ENCODE data around the gene USP9X.
"Not testable (repeated sequence)": the region's sequence is repeated elsewhere in the genome, so short reads cannot be mapped to it uniquely, and the experiment has no call there.

Gene USP9X

DNA sequence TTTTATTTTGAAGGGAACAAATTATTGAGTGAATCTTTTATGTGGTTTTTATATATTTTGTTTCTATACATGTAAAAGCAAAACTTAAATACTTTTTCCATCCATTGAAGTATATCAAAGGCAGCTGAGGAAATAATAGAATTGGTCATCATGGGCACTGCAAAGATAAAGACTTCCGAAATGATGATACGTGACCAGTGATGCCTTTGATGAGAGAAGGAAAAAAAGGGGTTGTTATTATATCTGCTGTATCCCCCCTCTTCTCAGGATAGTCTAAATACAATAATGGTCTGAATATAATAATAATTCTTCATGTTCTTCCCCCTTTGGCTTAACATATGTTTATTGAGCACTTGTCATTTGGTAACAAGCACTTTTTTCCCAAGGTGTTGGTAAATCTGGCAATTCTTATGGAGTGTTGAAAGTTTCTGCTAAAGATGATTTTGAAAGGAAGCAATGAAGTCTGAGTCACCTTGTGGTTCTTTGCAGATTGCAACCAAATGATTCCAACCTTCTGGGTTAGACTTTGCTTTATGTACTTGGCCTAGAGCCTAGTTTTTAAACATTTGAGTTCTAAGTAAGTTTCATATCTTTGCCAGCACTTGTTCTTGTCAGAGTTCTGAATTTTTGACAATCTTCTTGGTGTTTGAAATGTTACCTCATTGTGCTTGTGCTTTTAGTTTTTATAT is 60.8 kb downstream of the USP9X start:
- H3K27ac ChIP-seq, result no peak overlapping the region
- TF ChIP-seq, protein P1, sequence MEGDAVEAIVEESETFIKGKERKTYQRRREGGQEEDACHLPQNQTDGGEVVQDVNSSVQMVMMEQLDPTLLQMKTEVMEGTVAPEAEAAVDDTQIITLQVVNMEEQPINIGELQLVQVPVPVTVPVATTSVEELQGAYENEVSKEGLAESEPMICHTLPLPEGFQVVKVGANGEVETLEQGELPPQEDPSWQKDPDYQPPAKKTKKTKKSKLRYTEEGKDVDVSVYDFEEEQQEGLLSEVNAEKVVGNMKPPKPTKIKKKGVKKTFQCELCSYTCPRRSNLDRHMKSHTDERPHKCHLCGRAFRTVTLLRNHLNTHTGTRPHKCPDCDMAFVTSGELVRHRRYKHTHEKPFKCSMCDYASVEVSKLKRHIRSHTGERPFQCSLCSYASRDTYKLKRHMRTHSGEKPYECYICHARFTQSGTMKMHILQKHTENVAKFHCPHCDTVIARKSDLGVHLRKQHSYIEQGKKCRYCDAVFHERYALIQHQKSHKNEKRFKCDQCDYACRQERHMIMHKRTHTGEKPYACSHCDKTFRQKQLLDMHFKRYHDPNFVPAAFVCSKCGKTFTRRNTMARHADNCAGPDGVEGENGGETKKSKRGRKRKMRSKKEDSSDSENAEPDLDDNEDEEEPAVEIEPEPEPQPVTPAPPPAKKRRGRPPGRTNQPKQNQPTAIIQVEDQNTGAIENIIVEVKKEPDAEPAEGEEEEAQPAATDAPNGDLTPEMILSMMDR (IDR thresholded peaks at IDR 0.05), result no peak
- no peak for TF ChIP-seq ZFX (IDR thresholded peaks at IDR 0.05; ENCODE audit: borderline replicate concordance)

DNA sequence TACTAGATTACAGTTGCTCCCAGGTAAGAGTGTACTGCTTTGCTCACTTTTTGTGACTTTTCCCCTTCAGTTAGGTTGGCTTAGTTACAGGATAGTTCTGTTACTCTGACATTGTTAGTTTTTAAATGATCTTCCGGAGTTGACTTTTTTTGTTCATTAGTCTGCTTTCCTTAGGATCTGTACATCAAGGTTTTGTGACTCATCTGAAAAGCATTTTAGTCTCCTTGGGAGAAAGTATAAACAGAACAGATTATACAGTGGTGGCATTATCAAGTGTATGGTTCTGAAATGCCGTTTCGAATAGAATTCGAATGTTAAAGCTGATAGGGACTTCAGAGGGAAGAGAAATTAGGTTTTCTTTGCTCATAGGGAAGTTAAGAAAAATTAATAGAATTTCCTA is 63.3 kb downstream of the USP9X start:
- TF ChIP-seq, protein P1 (IDR thresholded peaks at IDR 0.05), result no peak
- no peak for TF ChIP-seq ZFX (IDR thresholded peaks at IDR 0.05; ENCODE audit: borderline replicate concordance)
- no peak overlapping the region for H3K27ac ChIP-seq

DNA sequence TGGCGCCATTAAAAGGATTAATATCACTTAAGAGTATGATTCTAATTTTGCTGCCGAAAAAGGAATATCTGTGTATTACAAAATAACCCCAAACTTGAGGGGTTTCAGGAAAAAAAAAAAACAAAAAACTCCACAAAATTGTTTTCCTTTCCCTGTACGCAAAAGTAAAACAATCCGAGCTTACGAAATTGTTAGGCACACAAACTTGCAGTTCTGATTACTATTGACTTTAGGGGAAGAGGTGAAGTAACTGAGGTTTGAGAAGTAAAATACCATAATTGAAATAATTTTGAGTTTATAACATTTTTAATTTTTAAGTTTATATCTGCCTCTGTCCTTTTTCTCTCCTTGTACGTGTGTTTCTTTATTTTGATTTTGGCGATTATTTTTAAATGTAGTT is 64.8 kb downstream of the USP9X start:
- no peak overlapping the region for H3K27ac ChIP-seq
- no peak for TF ChIP-seq ZFX (IDR thresholded peaks at IDR 0.05; ENCODE audit: borderline replicate concordance)
- TF ChIP-seq, protein P1 (IDR thresholded peaks at IDR 0.05), result no peak

DNA sequence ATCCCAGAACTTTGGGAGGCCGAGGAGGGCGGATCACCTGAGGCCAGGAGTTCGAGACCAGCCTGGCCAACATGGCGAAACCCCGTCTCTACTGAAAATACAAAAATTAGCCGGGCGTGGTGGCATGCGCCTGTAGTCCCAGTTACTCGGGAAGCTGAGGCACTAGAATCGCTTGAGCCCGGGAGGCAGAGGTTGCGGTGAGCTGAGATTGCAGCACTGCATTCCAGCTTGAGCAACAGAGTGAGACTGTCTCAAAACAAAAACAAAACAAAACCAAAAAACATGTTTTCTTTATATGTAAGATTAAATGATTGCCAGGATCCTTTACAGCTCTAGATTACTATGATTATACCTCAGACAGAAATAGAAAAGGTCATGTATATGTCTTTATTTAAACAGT is 66.5 kb downstream of the USP9X start:
- not testable (repeated sequence) for H3K27ac ChIP-seq

DNA sequence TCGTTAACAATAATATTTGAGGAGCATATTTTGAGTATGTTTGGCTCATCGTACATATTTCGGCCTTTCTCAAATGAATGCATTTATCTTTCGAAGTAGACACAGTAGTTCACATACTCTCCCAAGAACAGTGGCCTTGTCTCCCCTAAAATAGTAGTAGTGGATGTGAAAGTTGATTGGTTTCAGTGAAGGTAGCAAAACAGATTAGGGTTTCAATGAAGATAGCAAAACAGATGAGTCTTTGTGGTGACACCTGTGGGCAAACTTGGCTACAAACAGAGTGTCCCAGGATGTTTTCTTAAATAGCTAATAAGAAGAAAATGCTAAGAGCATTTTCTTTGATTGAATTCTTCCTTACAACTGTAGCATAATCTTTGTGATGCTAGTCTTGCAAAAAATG is 67.0 kb downstream of the USP9X start:
- TF ChIP-seq, protein P1 (IDR thresholded peaks at IDR 0.05), result no peak
- no peak for TF ChIP-seq ZFX (IDR thresholded peaks at IDR 0.05; ENCODE audit: borderline replicate concordance)
- H3K27ac ChIP-seq, result no peak overlapping the region

DNA sequence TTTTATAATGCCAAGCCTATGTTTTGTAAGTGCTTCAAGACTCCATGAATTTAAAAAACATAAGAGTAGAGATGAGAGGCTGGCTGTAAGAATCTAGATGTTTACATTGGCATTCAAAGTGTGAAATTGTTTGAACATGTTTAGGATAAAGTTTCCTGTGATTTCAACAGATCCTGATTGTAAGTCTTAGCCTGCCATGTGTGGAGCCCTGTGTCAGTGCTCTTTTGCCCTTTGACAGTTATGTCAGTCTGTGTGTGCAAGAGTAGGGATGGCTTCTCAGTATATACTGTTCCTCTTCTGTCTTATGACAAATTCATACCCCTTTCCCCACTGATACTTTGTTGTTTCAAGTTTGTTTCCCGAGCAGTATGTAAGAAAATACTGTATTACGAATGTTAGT is 68.2 kb downstream of the USP9X start:
- H3K27ac ChIP-seq, result no peak overlapping the region
- no peak for TF ChIP-seq ZFX (IDR thresholded peaks at IDR 0.05; ENCODE audit: borderline replicate concordance)
- TF ChIP-seq, protein P1 (IDR thresholded peaks at IDR 0.05), result no peak

DNA sequence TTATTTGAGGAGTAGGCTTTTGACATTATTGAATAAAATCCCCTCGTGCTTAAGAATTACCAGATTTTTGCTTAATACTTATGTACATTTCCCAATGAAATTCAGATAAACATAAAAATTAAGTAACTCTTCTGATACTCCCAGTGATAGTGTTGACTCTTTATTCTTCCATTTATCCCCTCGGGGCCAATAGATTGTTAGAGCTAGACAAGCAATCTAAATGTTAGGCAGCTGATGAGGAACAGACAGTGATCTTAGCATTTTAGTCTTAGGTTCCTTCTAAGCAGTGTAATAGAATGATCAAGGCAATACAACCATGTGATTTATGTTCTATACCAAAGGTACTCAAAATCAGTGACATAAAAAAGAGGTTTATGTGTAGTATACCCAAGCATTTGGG is 68.7 kb downstream of the USP9X start:
- TF ChIP-seq, protein P1 (IDR thresholded peaks at IDR 0.05), result no peak
- TF ChIP-seq ZFX (IDR thresholded peaks at IDR 0.05; ENCODE audit: borderline replicate concordance), result no peak
- no peak overlapping the region for H3K27ac ChIP-seq

DNA sequence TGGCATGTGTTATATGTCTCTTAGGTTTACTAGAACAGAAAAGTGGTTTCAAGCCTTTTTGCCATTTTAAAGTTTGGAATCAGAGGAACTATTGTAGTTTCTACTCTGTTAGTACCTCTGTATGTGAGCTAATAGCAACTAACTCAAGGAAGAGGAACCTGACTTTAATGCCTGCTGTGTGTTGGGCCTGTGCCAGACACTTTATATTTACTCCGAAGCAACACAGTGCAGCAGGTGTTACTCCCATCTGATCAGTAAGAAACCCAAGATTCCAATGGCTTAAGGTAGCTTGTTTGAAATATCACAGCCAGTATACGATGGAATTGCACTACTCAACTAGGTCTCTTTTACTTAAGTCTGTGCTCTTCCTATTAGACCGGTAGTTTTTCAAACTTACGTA is 79.2 kb downstream of the USP9X start:
- no peak overlapping the region for H3K27ac ChIP-seq
- TF ChIP-seq ZFX (IDR thresholded peaks at IDR 0.05; ENCODE audit: borderline replicate concordance), result no peak

Data from 22Rv1 (cell line).